PC-3 (cell line): ENCODE measurements around the gene LMBR1. TPM values are rescaled to one million over a fixed set of nuclear protein-coding genes. Genes with fewer than 3 reads are reported as not detected.

ENCODE experiments used
- ATAC-seq: fragments of 200-7000 bp; cut with Tn5 transposase; 2 replicates; pipeline ENCODE4 v1.9.1; 2020; ENCODE audit warnings: mild to moderate bottlenecking, moderate library complexity
- BruUV-seq: library from RNA; stranded (reverse); fragments of 400-500 nt; replicated peaks from 2 replicates; lab custom pipeline; 2021; lab: Mats Ljungman, UMichigan
- CTCF ChIA-PET: fragments of 300-600 bp; sonication (Branson Sonifier 250); formaldehyde crosslinking; loops from one replicate; lab custom pipeline; 2022; ENCODE audit warnings: antibody characterized with exemption; lab: Charles Lee
- POLR2A ChIA-PET: fragments of 300-600 bp; sonication (Branson Sonifier 250); formaldehyde crosslinking; loops from one replicate; lab custom pipeline; 2022; ENCODE audit warnings: antibody characterized with exemption; ENCODE audit not compliant: unreplicated experiment; lab: Charles Lee
- DNase-seq: peaks from one replicate; pipeline ENCODE4 v3.0.0-alpha.2; 2015
- H2AFZ ChIP-seq: fragments of 300-600 bp; sonication (generic); 2 replicates; pipeline ENCODE4 v1.6.0; 2016; ENCODE audit warnings: antibody characterized with exemption, low read length
- H3F3A ChIP-seq: fragments of 300-600 bp; sonication (generic); one replicate; pipeline ENCODE4 v1.6.0; 2017; ENCODE audit warnings: antibody characterized with exemption, low read length, control low read depth, mild to moderate bottlenecking; ENCODE audit not compliant: unreplicated experiment
- H3K27ac ChIP-seq: fragments of 300-600 bp; sonication (generic); 2 replicates; pipeline ENCODE4 v1.5.1; 2016; ENCODE audit warnings: mild to moderate bottlenecking, low read length
- H3K27me3 ChIP-seq: fragments of 300-600 bp; sonication (generic); 2 replicates; pipeline ENCODE4 v1.6.1; 2016; ENCODE audit warnings: low read length, mixed read lengths
- H3K36me3 ChIP-seq: fragments of 300-600 bp; sonication (generic); 2 replicates; pipeline ENCODE4 v1.6.1; 2016; ENCODE audit warnings: low read depth, mixed run types, low read length, mixed read lengths
- H3K4me1 ChIP-seq: fragments of 300-600 bp; sonication (generic); 2 replicates; pipeline ENCODE4 v1.5.1; 2016; ENCODE audit warnings: low read length; ENCODE audit not compliant: insufficient read depth
- H3K4me2 ChIP-seq: fragments of 300-600 bp; sonication (generic); 2 replicates; pipeline ENCODE4 v1.6.0; 2016; ENCODE audit warnings: low read length
- H3K4me3 ChIP-seq: fragments of 300-600 bp; sonication (generic); 2 replicates; pipeline ENCODE4 v1.5.1; 2016; ENCODE audit warnings: mild to moderate bottlenecking, low read length, mixed read lengths
- H3K79me2 ChIP-seq: fragments of 300-600 bp; sonication (generic); 2 replicates; pipeline ENCODE4 v1.6.1; 2017; ENCODE audit warnings: low read length, mixed read lengths
- H3K9ac ChIP-seq: fragments of 300-600 bp; sonication (generic); 2 replicates; pipeline ENCODE4 v1.6.0; 2016; ENCODE audit warnings: mild to moderate bottlenecking, low read length
- H3K9me2 ChIP-seq: fragments of 300-600 bp; sonication (generic); replicated peaks from 2 replicates; pipeline ENCODE4 v1.6.1; 2016; ENCODE audit warnings: mixed run types, low read length, mixed read lengths
- H3K9me3 ChIP-seq: fragments of 300-600 bp; sonication (generic); 2 replicates; pipeline ENCODE4 v1.6.1; 2016; ENCODE audit warnings: low read length, mixed read lengths
- H4K20me1 ChIP-seq: fragments of 300-600 bp; sonication (generic); 2 replicates; pipeline ENCODE4 v1.6.1; 2016; ENCODE audit warnings: low read length, mixed read lengths
- CTCF ChIP-seq: fragments of 300-600 bp; sonication (generic); conservative IDR thresholded peaks from 2 replicates; pipeline ENCODE4 v1.5.1; 2017; ENCODE audit warnings: antibody characterized with exemption, low read depth, mild to moderate bottlenecking, low read length
- EZH2 ChIP-seq: fragments of 300-600 bp; sonication (generic); IDR thresholded peaks from one replicate; pipeline ENCODE4 v1.6.1; 2017; ENCODE audit warnings: antibody characterized with exemption, mild to moderate bottlenecking, low read length; ENCODE audit not compliant: unreplicated experiment
- EZH2phosphoT487 ChIP-seq: fragments of 300-600 bp; sonication (generic); IDR thresholded peaks from 2 replicates; pipeline ENCODE4 v1.6.1; 2018; ENCODE audit warnings: mild to moderate bottlenecking, antibody characterized with exemption, low read length, borderline replicate concordance
- intact Hi-C: fragments of 100-400 bp; cut with micrococcal nuclease; formaldehyde crosslinking; loops from 2 replicates; pipeline ENCODE4 v1.9.0; 2023
- total RNA-seq: library from RNA; depleted of rRNA; stranded (reverse); fragments of >200 nt; gene quantifications from 2 replicates; pipeline ENCODE4 v1.2.3, GENCODE V29; 2014

The LMBR1 gene
- total RNA-seq, 1 experiment from 2014 or later: 61.7 TPM

- H3K4me3 ChIP-seq: no peak overlapping the region
- H3K79me2 ChIP-seq: no peaks in the 10 kb centered on the region
- H3K9me2 ChIP-seq: no peaks in the 10 kb centered on the region
- H3K9ac ChIP-seq: no peak overlapping the region
- no peaks in the 10 kb centered on the region for H3F3A ChIP-seq
- ChIA-PET POLR2A (interaction anchor here (0.6 kb wide), 1 partner anchor 68 kb away, joined by 4 read pairs; no protein-coding TSS in a partner anchor), CTCF (no interaction called here)
- H3K36me3 ChIP-seq: no peaks in the 10 kb centered on the region
- no peaks in the 10 kb centered on the region for H3K27me3 ChIP-seq
- H3K4me2 ChIP-seq: no peak overlapping the region
- TF ChIP-seq EZH2phosphoT487 (no peak), CTCF (no peak), EZH2 (no peak)
- ATAC-seq (no peak), DNase-seq (no peak)
- H2AFZ ChIP-seq: no peak overlapping the region
- 0 out of 2 replicates have a peak, but pooled peaks cover 5% of the 10 kb centered on the region for H3K4me1 ChIP-seq
- H4K20me1 ChIP-seq: 0 out of 2 replicates have a peak, but pooled peaks cover 4% of the 10 kb centered on the region
- no peaks in the 10 kb centered on the region for H3K9me3 ChIP-seq
- intact Hi-C loops: no loop called here
- BruUV-seq: no TSS peak
- no peak overlapping the region for H3K27ac ChIP-seq
Observed at GRCh38 chr7:156780724-156781455, 112.1 kb downstream of the LMBR1 start.

GRCh38 chr7:156778668-156779067 is 114.3 kb downstream of the LMBR1 start:
- DNase-seq (no peak), ATAC-seq (no peak)
- Histone ChIP-seq H3K36me3 (no peaks in the 10 kb centered on the region), H3K4me2 (no peak overlapping the region), H3K27ac (no peak overlapping the region), H2AFZ (no peak overlapping the region), H4K20me1 (0 out of 2 replicates have a peak, but pooled peaks cover 4% of the 10 kb centered on the region), H3K9ac (no peak overlapping the region), H3K79me2 (no peaks in the 10 kb centered on the region), H3K4me3 (no peak overlapping the region), H3K9me3 (no peaks in the 10 kb centered on the region), H3K27me3 (no peaks in the 10 kb centered on the region), H3K4me1 (0 out of 2 replicates have a peak, but pooled peaks cover 5% of the 10 kb centered on the region), H3F3A (no peaks in the 10 kb centered on the region), H3K9me2 (no peaks in the 10 kb centered on the region)
- TF ChIP-seq CTCF: no peak
- intact Hi-C loops: loop anchor here (1.0 kb wide), 1 partner anchor 39 kb away; no protein-coding TSS in a partner anchor
- POLR2A ChIA-PET: no interaction called here
- CTCF ChIA-PET: no interaction called here
- BruUV-seq: no TSS peak

GRCh38 chr7:156778201-156778600 is 114.8 kb downstream of the LMBR1 start:
- ChIA-PET POLR2A (no interaction called here), CTCF (interaction anchor here (0.6 kb wide), 2 partner anchors 10 to 54 kb away, joined by 3 read pairs; no protein-coding TSS in a partner anchor)
- TF ChIP-seq CTCF (peak; percentile 22; the same call in 1 of the 2 replicates), EZH2phosphoT487 (no peak), EZH2 (no peak)
- no TSS peak for BruUV-seq
- H2AFZ ChIP-seq: no peak overlapping the region
- no peak overlapping the region for H3K4me2 ChIP-seq
- H3K9ac ChIP-seq: no peak overlapping the region
- H3K79me2 ChIP-seq: no peaks in the 10 kb centered on the region
- H4K20me1 ChIP-seq: 0 out of 2 replicates have a peak, but pooled peaks cover 4% of the 10 kb centered on the region
- peak; percentile 3 for DNase-seq
- no peaks in the 10 kb centered on the region for H3K9me3 ChIP-seq
- 0 out of 2 replicates have a peak, but pooled peaks cover 5% of the 10 kb centered on the region for H3K4me1 ChIP-seq
- no peak overlapping the region for H3K4me3 ChIP-seq
- H3F3A ChIP-seq: no peaks in the 10 kb centered on the region
- ATAC-seq: no peak
- H3K27me3 ChIP-seq: no peaks in the 10 kb centered on the region
- H3K27ac ChIP-seq: no peak overlapping the region
- no peaks in the 10 kb centered on the region for H3K36me3 ChIP-seq
- H3K9me2 ChIP-seq: no peaks in the 10 kb centered on the region
- intact Hi-C loops: loop anchor here (1.0 kb wide), 1 partner anchor 39 kb away; no protein-coding TSS in a partner anchor
